NCI-H1105 (cell line): ENCODE measurements around the gene ATP5F1C.
A peak's percentile ranks its signal among the peaks of the same experiment; 100 is the strongest.
"Not testable (repeated sequence)": the region's sequence is repeated elsewhere in the genome, so short reads cannot be mapped to it uniquely, and the experiment has no call there.

ENCODE experiments used
- DNase-seq: peaks from one replicate; lab custom pipeline; 2025; lab: John Stamatoyannopoulos, UW

ATP5F1C gene

GRCh38 chr10:7794251-7795026 is 6.5 kb downstream of the ATP5F1C start:
- DNase-seq = no peak

DNA sequence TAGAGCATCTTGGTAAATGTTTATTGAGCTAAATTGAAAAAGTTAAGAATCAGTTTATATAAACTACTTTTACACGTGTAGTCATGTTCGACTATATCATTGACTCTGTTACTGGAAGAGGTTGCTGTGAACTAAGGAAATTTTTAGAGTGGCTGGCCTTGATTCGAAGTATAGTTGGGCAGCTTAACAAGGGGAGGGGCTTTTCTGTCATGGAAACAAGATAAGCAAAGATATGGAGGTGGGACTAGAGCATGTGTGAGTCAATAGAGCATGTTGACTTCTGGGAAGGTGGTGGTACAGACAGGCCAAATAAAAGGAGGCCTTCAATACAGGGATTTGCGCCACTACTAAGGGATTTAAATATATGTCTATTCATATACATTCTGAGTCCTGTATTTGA is 7.6 kb downstream of the ATP5F1C start:
- DNase-seq = no peak

- DNase-seq = no peak
These were observed 9.6 kb downstream of the ATP5F1C start for GRCh38 chr10:7797582-7797981.

- DNase-seq = no peak
These were observed 14.6 kb downstream of the ATP5F1C start for GRCh38 chr10:7802606-7803005.

GRCh38 chr10:7804216-7804615 is 16.2 kb downstream of the ATP5F1C start:
- no peak for DNase-seq

DNA sequence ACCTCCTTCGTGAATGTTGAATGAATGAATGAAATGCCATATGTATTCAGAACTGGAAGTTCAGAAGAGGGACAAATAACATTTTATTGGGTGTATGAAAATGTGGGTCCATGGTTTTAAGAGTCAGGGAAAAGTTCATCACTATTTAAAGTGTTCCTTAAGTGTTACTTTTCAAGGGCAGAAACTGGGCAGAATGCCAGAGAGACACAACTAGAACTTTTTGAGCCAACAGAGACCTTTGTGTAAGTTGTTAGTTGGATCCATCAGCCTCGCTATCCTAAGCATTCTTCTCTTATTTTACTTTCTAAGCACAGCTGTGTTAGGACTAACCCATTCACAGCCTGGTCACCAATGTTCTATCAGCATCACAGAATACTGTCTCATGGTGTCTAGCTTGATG is 16.8 kb downstream of the ATP5F1C start:
- no peak for DNase-seq

GRCh38 chr10:7808686-7809267 is 20.8 kb downstream of the ATP5F1C start:
- DNase-seq = no peak

DNA sequence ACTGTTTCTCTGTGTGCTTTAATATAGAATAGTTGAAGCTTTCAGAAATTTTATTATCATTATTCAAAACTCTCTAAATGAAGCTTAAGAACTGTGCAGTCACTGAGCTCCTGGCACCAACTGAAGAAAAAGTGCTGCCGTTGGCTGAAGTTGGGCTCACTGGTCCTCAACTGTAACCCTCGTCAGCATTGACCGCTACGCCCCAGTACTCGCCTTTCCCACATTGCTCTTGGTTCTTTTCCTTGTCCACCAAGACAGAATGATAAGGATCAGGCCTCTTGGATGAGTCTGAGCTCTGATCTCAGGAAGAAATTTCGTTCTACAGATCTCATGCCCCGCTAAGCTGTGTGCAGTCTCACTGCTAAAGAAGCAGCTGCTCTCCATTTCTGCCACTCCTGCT is 22.5 kb downstream of the ATP5F1C start:
- DNase-seq = no peak

DNA sequence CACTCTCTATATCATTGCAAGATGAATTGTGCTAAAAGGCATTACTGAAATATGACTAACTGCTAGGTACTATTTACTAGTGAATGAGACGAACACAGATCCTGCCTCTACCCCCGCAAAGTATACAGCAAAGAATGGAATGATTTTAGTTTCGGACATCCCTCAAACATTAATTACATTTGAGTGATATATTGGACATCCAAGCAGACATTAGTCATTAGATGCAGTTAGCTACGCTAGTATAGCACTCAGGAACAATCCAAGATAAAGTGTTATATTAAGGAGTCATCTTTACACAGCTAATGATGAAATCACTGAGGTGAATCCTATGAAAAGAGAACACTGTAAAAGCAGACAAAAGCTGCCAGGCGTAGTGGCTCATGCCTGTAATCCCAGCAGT is 23.0 kb downstream of the ATP5F1C start:
- no peak for DNase-seq

DNA sequence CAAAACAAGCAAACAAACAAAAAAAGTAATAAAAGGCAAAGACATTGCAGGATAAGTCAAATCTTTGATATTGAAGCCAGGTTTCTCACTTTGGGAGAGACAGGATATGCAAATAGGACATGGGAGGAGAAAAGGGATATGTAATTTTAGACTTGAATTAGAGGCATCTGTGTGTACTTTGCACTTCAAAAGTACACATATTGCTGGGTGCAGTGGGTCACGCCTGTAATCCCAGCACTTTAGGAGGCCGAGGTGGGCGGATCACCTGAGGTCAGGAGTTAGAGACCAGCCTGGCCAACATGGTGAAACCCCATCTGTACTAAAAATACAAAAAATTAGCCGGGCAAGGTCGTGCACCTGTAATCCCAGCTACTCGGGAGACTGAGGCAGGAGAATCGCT is 23.8 kb downstream of the ATP5F1C start:
- not testable (repeated sequence) for DNase-seq

GRCh38 chr10:7813481-7813880 is 25.5 kb downstream of the ATP5F1C start:
- DNase-seq = no peak

- no peak for DNase-seq
These were observed 29.6 kb downstream of the ATP5F1C start for GRCh38 chr10:7817576-7817975.

DNA sequence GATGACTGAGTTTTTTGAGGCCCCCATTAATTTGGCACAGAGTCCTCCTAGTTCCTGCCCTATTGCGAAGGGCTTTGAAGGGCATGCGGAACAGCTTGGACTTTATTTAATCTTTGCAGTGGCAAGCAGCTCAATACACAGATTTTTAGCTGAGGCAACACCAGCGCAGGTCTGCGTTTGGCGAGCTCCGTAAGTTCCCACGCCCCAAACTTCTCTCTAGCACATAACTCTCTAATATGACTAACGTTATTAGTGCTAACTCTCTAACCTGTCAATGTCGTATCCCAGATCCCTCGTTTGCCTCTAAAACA is 30.0 kb downstream of the ATP5F1C start:
- no peak for DNase-seq

DNA sequence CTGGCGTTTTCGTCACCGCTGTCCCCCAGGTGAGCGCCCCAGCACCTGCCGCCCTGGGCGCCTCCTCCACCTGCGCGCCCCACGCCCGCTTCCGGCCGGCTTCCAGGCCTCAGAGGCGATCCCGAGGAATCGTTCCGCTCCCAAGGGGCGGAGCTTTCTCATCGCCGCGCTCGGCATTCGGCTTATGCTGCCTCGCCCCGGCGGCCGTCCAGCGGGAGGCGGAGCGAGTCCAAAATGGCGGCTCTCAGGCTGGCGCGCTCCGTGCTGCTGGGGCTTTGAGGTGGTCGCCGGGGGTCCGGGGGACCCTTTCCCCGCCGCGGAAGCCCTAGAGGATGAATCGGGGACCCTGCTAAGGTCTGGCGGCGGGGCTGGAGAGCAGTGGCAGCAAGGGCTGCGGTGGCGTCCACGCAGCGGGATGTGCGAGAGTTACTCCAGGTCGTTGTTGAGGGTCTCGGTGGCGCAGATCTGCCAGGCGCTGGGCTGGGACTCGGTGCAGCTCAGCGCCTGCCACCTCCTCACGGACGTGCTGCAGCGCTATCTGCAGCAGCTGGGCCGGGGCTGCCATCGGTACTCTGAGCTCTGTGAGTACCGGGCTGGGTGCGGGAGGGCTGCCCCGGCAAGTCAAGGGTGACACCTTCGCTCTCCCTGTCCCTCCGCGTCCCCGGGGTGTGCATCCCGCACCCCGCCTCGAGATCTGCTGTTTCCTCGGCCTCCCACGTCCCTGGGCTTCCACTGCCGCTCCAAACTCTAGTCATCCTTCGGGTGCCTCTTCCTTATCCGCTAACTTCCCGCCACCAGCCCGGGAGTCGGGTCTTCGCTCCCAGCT is 30.5 kb downstream of the ATP5F1C start, which contains the start of gene TAF3:
TSS of gene TAF3 (plus strand) at position 211 of the 826 bp plus-strand sequence. CDS start at position 416, 205 bp downstream.
- peak; percentile 74 for DNase-seq

DNA sequence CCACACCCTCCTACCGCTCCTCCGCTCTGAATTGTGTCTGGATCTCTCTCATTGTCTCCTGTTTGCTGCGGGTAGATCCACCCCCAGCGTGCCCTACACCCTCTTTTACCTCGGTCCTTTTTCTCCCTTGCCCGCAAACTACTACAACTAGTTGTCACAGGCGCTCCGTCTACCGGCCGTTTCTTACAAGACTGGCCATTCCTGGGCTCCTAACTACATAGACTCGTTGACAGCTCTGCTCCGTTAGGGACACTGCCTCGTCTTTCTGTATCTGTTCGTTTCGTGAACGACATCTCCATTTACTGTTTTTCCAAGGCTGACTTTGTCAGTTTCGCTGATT is 31.1 kb downstream of the ATP5F1C start:
- DNase-seq = no peak

GRCh38 chr10:7824251-7824650 is 36.3 kb downstream of the ATP5F1C start:
- DNase-seq = no peak

DNA sequence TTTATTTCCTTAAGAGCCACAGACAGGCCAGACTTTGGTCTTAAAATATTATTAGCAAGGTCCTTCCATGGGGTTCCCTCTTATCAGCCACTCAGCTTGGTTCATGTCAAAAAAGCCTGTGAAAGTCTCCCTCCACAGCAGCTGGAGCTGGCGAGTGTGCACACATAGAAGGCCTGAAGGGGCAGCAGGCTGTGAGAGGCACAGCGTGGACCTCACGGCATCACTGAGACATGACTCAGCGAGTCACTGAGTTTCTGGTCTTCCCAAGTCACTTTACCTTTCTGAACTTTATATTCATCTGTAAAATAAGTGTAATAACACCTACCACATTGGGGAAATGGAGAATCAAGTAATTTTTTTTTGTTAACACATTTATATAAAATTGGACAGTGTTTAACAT is 39.0 kb downstream of the ATP5F1C start:
- DNase-seq = no peak

GRCh38 chr10:7829289-7829834 is 41.4 kb downstream of the ATP5F1C start:
- DNase-seq = no peak

DNA sequence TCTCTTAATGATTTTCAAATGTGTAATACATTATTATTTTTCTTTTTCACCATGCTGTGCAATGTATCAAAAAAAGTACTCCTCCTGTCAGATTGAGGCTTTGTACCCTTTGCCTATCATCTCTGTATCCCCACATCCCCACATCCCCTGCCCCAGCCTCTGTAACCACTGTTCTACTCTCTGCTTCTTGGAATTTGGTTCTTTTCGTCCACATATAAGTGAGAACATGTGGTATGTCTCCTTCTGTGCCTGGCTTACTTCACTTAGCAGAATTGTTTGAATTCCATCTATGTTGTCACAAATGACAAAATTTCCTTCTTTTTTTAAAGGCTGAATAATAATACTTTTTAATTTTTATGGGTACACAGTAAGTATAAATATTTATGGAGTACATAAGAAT is 44.1 kb downstream of the ATP5F1C start:
- DNase-seq = no peak

- DNase-seq = no peak
These were observed 45.2 kb downstream of the ATP5F1C start for GRCh38 chr10:7833210-7833609.

DNA sequence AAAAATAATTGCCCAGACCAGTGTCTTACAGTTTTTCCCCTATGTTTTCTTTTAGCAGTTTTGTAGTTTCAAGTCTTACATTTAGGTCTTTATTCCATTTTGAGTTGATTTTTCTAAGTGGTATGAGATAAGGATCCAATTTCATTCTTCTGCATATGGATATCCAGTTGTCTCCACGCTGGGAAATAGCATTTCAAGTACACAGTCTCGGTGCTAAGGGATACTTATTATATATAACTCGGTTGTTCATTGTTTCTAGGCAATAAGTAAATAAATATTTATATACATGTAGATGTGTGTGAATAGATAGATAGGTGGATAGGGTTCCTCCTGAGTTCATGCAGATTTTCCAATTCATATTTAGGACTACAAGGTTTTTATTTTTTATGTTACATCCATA is 46.3 kb downstream of the ATP5F1C start:
- DNase-seq = no peak

- no peak for DNase-seq
These were observed 48.6 kb downstream of the ATP5F1C start for GRCh38 chr10:7836571-7836970.

- no peak for DNase-seq
These were observed 58.6 kb downstream of the ATP5F1C start for GRCh38 chr10:7846591-7846990.
